Stimulated activated effector memory CD8-positive, alpha-beta T cell treated with anti-CD3 and anti-CD28 coated beads, Interleukin-12 subunit alpha, Interleukin-12 subunit beta, amount 100 ng/mL, for 72 hours (primary cell): ENCODE results near the gene NCAPD2.
"Not testable (repeated sequence)": the region's sequence is repeated elsewhere in the genome, so short reads cannot be mapped to it uniquely, and the experiment has no call there.

Source experiments
- ATAC-seq: fragments of 150-1000 bp; cut with Tn5 transposase; 2 replicates; pipeline ENCODE4 v1.10.0; 2021
- DNase-seq, 2 donors: peaks; one replicate each; pipeline ENCODE4 v3.0.0; 2021 to 2022; ENCODE audit warnings: low spot score in 2 of 2
- H3K27ac Mint-ChIP-seq: one replicate; pipeline ENCODE4 v1.8.0; 2022; ENCODE audit warnings: mild to moderate bottlenecking, mixed read lengths
- H3K36me3 Mint-ChIP-seq: one replicate; pipeline ENCODE4 v1.8.0; 2022; ENCODE audit warnings: mild to moderate bottlenecking, mixed read lengths
- H3K4me1 Mint-ChIP-seq: one replicate; pipeline ENCODE4 v1.8.0; 2022; ENCODE audit warnings: mixed read lengths
- H3K4me3 Mint-ChIP-seq: one replicate; pipeline ENCODE4 v1.8.0; 2022; ENCODE audit warnings: mild to moderate bottlenecking, mixed read lengths
- H3K9me3 Mint-ChIP-seq: one replicate; pipeline ENCODE4 v1.8.0; 2022; ENCODE audit warnings: mixed read lengths

Gene NCAPD2

DNA sequence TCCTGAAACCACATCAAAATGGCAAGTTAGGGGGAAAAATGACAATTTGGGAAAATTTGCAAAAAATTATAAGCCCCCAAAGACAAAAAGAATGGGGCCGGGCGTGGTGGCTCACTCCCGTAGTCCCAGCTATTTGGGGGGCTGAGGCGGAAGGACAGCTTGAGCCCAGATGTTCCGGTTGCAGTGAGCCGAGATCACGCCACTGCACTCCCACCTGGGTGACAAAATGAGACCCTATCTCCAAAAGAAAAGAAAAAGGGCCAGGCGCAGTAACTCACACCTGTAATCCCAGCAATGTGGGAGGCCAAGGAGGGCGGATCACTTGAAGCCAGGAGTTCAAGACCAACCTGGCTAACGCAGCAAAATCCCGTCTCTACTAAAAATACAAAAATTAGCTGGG, 21.4 kb upstream of the NCAPD2 start:
- ATAC-seq (no peak), DNase-seq (no peak)
- Mint-ChIP-seq H3K27ac (no peak overlapping the region), H3K4me1 (peaks cover 37% of the 10 kb centered on the region), H3K36me3 (peaks cover 39% of the 10 kb centered on the region), H3K9me3 (no peaks in the 10 kb centered on the region), H3K4me3 (no peak overlapping the region)

DNA sequence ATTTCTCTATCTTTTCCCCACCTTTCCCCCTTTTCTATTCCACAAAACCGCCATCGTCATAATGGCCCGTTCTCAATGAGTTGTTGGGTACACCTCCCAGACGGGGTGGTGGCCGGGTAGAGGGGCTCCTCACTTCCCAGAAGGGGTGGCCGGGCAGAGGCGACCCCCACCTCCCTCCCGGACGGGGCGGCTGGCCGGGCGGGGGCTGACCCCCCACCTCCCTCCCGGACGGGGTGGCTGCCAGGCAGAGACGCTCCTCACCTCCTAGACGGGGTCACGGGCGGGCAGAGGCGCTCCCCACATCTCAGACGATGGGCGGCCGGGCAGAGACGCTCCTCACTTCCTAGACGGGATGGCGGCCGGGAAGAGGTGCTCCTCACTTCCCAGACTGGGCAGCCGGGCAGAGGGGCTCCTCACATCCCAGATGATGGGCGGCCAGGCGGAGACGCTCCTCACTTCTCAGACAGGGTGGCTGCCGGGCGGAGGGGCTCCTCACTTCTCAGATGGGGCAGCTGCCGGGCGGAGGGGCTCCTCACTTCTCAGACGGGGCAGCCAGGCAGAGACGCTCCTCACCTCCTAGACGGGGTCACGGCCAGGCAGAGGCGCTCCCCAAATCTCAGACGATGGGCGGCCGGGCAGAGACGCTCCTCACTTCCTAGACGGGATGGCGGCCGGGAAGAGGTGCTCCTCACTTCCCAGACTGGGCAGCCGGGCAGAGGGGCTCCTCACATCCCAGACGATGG, 18.5 kb upstream of the NCAPD2 start:
- ATAC-seq, H3K4me3 Mint-ChIP-seq, H3K9me3 Mint-ChIP-seq, DNase-seq, H3K27ac Mint-ChIP-seq: not testable (repeated sequence)
- peaks cover 15% of the 10 kb centered on the region for H3K4me1 Mint-ChIP-seq
- H3K36me3 Mint-ChIP-seq: peaks cover 11% of the 10 kb centered on the region

DNA sequence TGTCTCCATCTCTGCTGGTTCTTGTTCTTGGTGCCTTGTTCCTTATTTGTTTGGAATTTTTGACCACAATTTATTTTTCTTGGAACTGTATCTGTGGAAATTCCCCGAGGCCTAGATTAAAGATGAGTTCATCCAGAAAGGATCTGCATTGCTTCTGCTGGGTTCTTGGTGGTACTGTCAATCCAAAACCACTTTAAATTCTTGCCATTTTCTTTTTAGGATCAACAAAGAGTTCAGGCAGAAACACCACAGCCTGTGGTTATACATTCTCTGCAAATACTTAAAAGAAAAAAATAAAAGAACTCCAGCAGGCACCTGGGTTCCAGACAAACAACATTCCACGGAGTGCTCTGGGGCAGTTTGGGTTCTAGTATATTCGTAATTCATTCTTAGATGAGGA, 17.4 kb upstream of the NCAPD2 start:
- H3K4me1 Mint-ChIP-seq: peaks cover 7% of the 10 kb centered on the region
- DNase-seq (no peak), ATAC-seq (no peak)
- H3K4me3 Mint-ChIP-seq: no peak overlapping the region
- H3K9me3 Mint-ChIP-seq: no peaks in the 10 kb centered on the region
- H3K36me3 Mint-ChIP-seq: peaks cover 1% of the 10 kb centered on the region
- no peak overlapping the region for H3K27ac Mint-ChIP-seq

DNA sequence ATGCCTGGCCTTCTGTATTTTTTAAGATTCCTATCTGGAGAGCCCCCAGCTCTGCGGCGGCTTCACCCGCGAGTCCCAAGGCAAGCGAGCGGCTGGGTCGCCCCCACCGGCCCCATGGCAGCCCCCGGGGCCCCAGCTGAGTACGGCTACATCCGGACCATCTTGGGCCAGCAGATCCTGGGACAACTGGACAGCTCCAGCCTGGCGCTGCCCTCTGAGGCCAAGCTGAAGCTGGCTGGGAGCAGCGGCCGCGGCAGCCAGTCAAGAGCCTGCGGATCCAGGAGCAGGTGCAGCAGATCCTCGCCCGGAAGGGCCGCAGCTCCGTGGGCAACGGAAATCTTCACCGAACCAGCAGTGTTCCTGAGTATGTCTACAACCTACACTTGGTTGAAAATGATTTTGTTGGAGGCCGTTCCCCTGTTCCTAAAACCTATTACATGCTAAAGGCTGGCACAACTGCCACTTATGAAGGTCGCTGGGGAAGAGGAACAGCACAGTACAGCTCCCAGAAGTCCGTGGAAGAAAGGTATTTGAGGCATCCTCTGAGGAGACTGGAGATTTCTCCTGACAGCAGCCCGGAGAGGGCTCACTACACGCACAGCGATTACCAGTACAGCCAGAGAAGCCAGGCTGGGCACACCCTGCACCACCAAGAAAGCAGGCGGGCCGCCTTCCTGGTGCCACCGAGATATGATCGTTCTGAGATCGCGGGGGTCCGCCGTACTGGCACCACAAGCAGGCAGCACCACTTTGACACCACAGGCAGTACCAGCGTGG, 16.1 kb upstream of the NCAPD2 start:
- ATAC-seq, H3K4me1 Mint-ChIP-seq, H3K36me3 Mint-ChIP-seq, H3K9me3 Mint-ChIP-seq, H3K4me3 Mint-ChIP-seq, H3K27ac Mint-ChIP-seq, DNase-seq: not testable (repeated sequence)

DNA sequence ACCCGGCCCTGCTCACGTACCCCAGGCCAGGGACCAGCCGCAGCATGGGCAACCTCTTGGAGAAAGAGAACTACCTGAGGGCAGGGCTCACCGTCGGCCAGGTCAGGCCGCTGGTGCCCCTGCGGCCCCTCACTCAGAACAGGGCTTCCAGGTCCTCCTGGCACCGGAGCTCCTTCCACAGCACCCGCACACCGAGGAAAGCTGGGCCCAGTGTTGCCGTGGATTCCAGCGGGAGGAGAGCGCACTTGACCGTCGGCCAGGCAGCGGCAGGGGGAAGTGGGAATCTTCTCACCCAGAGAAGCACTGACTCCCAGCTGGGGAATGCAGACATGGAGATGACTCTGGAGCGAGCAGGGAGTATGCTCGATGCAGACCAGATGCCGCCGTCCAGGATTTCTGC, 15.5 kb upstream of the NCAPD2 start:
- Mint-ChIP-seq H3K27ac (no peak overlapping the region), H3K36me3 (no peaks in the 10 kb centered on the region), H3K4me1 (no peaks in the 10 kb centered on the region), H3K4me3 (no peak overlapping the region), H3K9me3 (no peaks in the 10 kb centered on the region)
- ATAC-seq (no peak), DNase-seq (no peak)

DNA sequence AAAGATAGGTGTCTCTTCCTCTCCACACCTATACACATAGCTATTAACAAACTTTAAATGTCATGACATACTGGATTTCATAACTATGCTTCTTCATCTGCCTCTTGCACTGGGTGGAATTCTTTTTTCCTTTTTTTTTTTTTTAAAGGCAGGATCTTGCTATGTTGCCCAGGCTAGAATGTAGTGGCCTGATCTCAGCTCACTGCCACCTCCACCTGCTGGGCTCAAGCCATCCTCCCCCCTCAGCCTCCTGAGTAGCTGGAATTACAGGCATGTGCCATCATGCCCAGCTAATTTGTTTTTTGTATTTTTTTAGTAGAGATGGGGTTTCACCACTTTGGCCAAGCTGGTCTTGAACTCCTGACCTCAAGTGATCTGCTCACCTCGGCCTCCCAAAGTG, 5.7 kb upstream of the NCAPD2 start:
- Mint-ChIP-seq H3K36me3 (peaks cover 18% of the 10 kb centered on the region), H3K9me3 (no peaks in the 10 kb centered on the region), H3K4me1 (peaks cover 8% of the 10 kb centered on the region), H3K27ac (no peak overlapping the region), H3K4me3 (no peak overlapping the region)
- DNase-seq: no peak
- no peak for ATAC-seq

DNA sequence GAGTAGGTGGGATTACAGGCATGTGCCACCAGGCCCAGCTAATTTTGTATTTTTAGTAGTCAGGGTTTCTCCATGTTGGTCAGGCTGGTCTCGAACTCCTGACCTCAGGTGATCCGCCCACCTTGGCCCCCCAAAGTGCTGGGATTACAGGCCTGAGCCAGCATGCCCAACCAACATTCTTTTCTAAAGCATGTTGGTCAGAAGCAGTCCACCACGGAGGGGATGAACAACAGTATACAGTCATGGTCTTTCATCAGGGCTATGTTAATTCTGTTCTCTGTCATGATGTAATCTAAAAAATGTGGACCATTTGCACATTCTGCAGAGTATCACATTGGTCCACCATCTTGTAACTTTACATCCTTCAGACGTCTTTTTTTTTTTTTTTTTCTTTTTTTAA, 4.5 kb upstream of the NCAPD2 start:
- ATAC-seq (no peak), DNase-seq (no peak)
- Mint-ChIP-seq H3K27ac (no peak overlapping the region), H3K4me3 (no peak overlapping the region), H3K36me3 (peaks cover 18% of the 10 kb centered on the region), H3K4me1 (peaks cover 9% of the 10 kb centered on the region), H3K9me3 (no peaks in the 10 kb centered on the region)

DNA sequence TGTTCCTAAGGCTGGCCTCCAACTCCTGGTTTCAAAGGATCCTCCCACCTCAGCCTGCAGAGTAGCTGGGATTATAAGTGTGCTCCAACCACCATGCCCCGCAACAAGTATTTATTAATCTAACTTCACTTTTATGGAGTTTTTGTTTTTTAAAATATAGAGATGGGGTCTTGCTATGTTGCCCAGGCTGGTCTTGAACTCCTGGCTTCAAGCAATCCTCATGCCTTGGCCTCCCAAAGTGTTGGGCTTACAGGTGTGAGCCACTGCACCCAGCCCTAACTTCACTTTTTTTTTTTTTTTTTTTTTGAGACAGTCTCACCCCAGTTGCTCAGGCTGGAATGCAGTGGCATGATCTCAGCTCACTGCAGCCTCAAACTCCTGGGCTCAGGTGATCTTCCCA, 3.2 kb upstream of the NCAPD2 start:
- H3K27ac Mint-ChIP-seq, H3K9me3 Mint-ChIP-seq, DNase-seq, H3K4me3 Mint-ChIP-seq, ATAC-seq: not testable (repeated sequence)
- Mint-ChIP-seq H3K4me1 (peaks cover 20% of the 10 kb centered on the region), H3K36me3 (peaks cover 18% of the 10 kb centered on the region)

DNA sequence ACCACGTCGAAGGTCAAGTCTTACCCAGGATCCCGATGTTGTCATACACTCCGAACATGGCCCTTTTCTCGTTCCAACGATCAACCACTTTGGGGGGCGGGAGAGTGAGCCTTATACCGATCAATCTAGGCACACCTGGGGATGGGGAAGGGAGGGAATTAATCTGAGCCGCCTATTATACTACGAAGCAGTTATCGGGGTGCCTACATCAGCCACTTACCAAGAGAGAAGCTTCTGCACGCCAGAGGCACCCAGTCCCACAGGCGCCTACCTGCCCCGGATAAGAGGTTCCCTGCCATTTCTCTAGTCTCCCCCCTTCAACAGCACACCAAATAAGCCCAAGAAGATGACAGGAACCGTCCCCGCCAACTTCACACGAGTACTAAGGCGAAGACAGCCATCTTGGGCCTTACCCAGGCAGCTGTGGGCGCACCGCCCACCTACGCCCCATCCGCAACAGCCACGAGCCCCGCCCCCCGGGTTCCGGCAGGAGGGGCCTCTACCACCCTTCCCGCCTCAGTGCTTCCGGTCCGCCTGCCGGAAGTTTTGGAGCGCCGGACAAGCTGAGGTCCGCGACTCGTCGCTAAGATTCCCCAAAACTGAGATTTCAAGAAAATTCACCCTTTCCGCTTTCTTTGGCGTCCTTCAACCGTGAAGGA, 935 bp upstream of the NCAPD2 start, which contains the start of gene MRPL51:
Gene MRPL51, minus strand, starts transcription at position 425 of the 659 bp plus-strand sequence. Its CDS starts 126 bp downstream, at position 299.
- H3K9me3 Mint-ChIP-seq: no peaks in the 10 kb centered on the region
- H3K4me3 Mint-ChIP-seq: peak within 1 kb of the TSS; percentile 88
- DNase-seq: peak; percentile 97 to 98
- peaks cover 27% of the 10 kb centered on the region for H3K4me1 Mint-ChIP-seq
- peak within 1 kb of the TSS; percentile 98 for H3K27ac Mint-ChIP-seq
- H3K36me3 Mint-ChIP-seq: peaks cover 18% of the 10 kb centered on the region
- peak; percentile 87 for ATAC-seq

DNA sequence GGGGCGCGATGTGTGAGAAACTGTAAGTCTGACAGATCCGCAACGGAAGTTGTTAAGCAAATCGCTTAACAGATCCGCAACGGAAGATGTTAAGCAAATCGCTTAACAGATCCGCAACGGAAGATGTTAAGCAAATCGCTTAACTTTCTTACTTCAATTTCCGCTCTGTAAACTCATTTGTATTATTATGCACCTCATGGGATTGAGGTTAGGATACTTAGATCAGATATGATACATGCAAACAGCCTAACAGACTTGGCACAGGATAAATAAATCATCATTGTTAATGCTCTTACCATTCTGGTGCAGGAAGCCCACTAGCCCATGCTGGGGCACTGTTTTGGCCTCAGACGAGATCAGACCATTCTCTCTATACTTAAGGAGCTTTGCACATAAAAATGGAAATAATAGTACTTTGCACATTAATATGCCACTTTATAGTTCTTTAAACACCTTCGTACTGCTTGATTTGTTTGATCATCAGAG, 399 bp downstream of the NCAPD2 start:
- peaks cover 27% of the 10 kb centered on the region for H3K4me1 Mint-ChIP-seq
- H3K27ac Mint-ChIP-seq: peak overlapping the region; percentile 98
- H3K9me3 Mint-ChIP-seq: no peaks in the 10 kb centered on the region
- H3K36me3 Mint-ChIP-seq: peaks cover 18% of the 10 kb centered on the region
- ATAC-seq (peak; percentile 55), DNase-seq (no peak)
- peak overlapping the region; percentile 88 for H3K4me3 Mint-ChIP-seq

DNA sequence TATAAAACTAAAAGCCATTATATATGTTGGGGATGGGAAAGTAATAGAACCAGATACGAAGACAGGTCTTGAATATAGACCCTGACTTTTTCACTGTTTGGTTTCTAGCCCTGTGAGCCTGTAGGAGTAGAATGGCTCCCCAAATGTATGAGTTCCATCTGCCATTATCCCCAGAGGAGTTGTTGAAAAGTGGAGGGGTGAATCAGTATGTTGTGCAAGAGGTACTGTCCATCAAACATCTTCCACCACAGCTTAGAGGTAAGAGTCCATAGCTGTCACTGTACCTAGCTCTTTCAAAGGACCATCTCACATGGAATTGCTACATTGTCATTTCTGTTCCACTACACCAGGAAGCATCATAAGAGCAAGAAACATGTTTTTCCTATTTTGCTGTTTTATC, 1.1 kb downstream of the NCAPD2 start:
- H3K27ac Mint-ChIP-seq: peak overlapping the region; percentile 98
- H3K4me1 Mint-ChIP-seq: peaks cover 27% of the 10 kb centered on the region
- H3K4me3 Mint-ChIP-seq: peak overlapping the region; percentile 88
- DNase-seq (no peak), ATAC-seq (no peak)
- no peaks in the 10 kb centered on the region for H3K9me3 Mint-ChIP-seq
- peaks cover 18% of the 10 kb centered on the region for H3K36me3 Mint-ChIP-seq

DNA sequence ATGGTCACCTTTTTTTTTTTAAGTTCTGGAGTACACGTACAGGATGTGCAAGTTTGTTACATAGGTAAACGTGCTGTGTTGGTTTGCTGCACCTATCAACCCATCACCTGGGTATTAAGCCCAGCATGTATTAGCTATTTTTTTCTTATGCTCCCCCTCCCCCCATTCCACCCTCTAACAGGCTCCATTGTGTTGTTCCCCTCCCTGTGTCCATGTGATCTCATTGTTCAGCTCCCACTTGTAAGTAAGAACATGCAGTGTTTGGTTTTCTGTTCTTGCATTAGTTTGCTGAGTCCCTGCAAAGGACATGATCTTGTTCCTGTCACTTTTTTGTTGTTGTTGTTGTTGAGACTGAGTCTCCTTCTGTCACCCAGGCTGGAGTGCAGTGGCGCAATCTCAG, 3.4 kb downstream of the NCAPD2 start:
- H3K4me3 Mint-ChIP-seq, H3K36me3 Mint-ChIP-seq, H3K27ac Mint-ChIP-seq, ATAC-seq, DNase-seq, H3K9me3 Mint-ChIP-seq: not testable (repeated sequence)
- H3K4me1 Mint-ChIP-seq: peaks cover 22% of the 10 kb centered on the region

DNA sequence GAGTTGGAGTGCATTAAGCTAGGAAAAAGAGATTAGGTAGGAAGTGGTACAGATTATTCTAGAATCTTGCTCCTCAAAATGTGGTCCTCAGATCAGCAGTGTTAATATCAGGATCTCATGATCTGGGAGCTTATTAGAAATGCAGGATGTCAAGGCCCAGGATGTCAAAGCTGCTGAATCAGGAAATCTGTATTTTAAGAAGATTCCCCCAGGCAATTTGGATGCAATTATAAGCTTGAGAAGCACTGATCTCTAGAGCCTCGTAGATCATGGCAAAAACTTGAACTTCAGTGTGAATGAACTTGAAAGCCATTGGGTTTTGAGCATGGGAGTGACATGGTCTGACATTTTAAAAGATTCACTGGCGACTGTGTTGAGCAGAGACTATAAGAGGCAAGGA, 6.6 kb downstream of the NCAPD2 start:
- Mint-ChIP-seq H3K27ac (no peak overlapping the region), H3K36me3 (peaks cover 14% of the 10 kb centered on the region), H3K9me3 (no peaks in the 10 kb centered on the region), H3K4me1 (peaks cover 8% of the 10 kb centered on the region), H3K4me3 (no peak overlapping the region)
- DNase-seq (no peak), ATAC-seq (no peak)

DNA sequence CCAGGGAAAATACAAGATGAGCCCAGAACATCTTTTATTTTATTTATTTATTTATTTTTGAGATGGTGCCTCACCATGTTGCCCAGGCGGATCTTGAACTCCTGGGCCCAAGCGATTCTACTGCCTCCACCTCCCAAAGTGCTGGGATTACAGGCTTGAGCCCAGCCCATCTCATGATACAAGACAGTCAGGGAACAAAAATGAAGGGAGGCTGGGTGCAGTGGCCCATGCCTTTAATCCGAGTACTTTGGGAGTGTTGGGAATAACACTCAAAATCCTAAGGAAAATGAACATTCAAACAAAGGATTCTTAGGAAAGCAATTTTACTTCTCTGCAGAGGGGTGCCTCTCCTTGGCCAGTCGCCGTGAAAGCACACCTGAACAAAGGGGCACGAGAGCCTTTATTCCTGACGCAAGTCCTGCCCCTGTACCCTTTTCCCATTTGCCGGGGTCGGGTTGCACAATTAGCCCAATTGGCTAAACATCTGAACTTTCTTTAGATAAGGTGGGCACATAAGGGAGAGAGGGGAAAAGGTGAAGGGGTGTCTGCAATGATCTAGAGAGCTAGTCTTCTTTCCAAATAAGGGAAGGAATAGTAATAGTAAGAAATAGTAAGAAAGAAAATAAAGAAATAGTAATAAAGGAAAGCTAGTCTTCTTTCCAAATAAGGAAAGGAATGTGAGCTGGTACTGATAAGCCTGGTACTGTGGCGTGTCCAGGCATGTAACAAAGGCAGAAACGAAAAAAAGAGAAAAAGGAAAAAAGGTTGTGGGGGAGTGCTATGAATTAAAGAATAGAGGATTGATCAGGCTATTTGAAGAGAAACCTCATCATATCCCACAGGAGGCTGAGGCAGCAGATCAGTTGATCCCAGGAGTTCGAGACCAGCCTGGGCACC, 13.4 kb downstream of the NCAPD2 start:
- no peak for DNase-seq

DNA sequence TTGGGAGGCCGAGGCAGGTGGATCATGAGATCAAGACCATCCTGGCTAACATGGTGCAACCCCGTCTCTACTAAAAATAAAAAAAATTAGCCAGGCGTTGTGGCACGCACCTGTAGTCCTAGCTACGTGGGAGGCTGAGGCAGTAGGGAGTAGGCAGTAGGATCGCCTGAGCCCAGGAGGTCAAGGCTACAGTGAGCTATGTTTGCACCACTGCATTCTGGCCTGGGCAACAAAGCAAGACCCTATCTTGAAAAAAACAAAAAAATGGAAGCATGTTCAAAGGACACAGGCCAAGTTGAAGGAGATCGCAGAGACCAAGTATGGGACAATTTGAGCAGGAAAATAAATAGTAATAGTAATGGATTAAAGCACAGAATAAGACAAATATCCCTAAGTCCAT, 14.2 kb downstream of the NCAPD2 start:
- ATAC-seq (no peak), DNase-seq (no peak)
- no peak overlapping the region for H3K4me3 Mint-ChIP-seq
- H3K9me3 Mint-ChIP-seq: no peaks in the 10 kb centered on the region
- no peak overlapping the region for H3K27ac Mint-ChIP-seq
- H3K36me3 Mint-ChIP-seq: peaks cover 88% of the 10 kb centered on the region
- H3K4me1 Mint-ChIP-seq: no peaks in the 10 kb centered on the region

More for the DNA sequence above, 13.4 kb downstream of the NCAPD2 start:
- ATAC-seq: no peak
- no peak overlapping the region for H3K27ac Mint-ChIP-seq
- H3K36me3 Mint-ChIP-seq: peaks cover 80% of the 10 kb centered on the region
- H3K4me3 Mint-ChIP-seq: no peak overlapping the region
- no peaks in the 10 kb centered on the region for H3K4me1 Mint-ChIP-seq
- H3K9me3 Mint-ChIP-seq: no peaks in the 10 kb centered on the region
